Measurements from ENCODE around the gene PAPPA2.

- TF ChIP-seq CTCF (IDR thresholded peaks at IDR 0.05): no peak
- TF ChIP-seq POLR2A (IDR thresholded peaks at IDR 0.05): no peak
- TF ChIP-seq EP300 (IDR thresholded peaks at IDR 0.05): no peak
Observed at GRCh38 chr1:176839216-176839615, 376.2 kb downstream of the PAPPA2 start.
